Endothelial cell of umbilical vein (primary cell): ENCODE data around the gene EFTUD2. TPM values are rescaled to one million over a fixed set of nuclear protein-coding genes. Genes with fewer than 3 reads are reported as not detected.

ENCODE experiments used
- BruUV-seq: library from RNA; stranded (reverse); fragments of 400-500 nt; replicated peaks from 2 replicates; lab custom pipeline; 2021; lab: Mats Ljungman, UMichigan
- CTCF ChIA-PET: fragments of 300-600, 350-600 bp; sonication (Branson Sonifier 250); formaldehyde crosslinking; loops from one replicate; lab custom pipeline; 2021; ENCODE audit warnings: antibody characterized with exemption, inconsistent platforms; lab: Charles Lee
- POLR2A ChIA-PET: fragments of 300-600, 350-600 bp; sonication (Branson Sonifier 250); formaldehyde crosslinking; loops from one replicate; lab custom pipeline; 2021; ENCODE audit warnings: antibody characterized with exemption, inconsistent platforms; lab: Charles Lee
- DNase-seq: peaks from one replicate; pipeline ENCODE4 v3.0.0-alpha.2; 2011; ENCODE audit warnings: low read depth, low spot score
- FAIRE-seq: peaks from 2 replicates; lab custom pipeline; 2011; peaks lifted over from hg19 to GRCh38; lab: Jason Lieb, UNC
- H2AFZ ChIP-seq: 2 replicates; pipeline ENCODE4 v1.6.0; 2012; ENCODE audit warnings: low read depth, low read length, control low read depth, inconsistent platforms
- H3K27ac ChIP-seq: 2 replicates; pipeline ENCODE4 v1.5.1; 2011; ENCODE audit warnings: low read depth, mild to moderate bottlenecking, control low read depth, low read length, moderate library complexity; ENCODE audit not compliant: insufficient read depth
- H3K27me3 ChIP-seq, 2 experiments: 2 replicates each; pipeline versions ENCODE4 v1.6.0 to v1.6.1; 2011; ENCODE audit warnings: low read length in 2 of 2, mixed read lengths in 1 of 2; ENCODE audit not compliant: control insufficient read depth in 2 of 2, insufficient read depth in 2 of 2
- H3K36me3 ChIP-seq, 2 experiments: 2 replicates in 1 of 2; 3 replicates in 1 of 2; pipeline ENCODE4 v1.5.1; 2011; ENCODE audit warnings: low read length in 2 of 2, mild to moderate bottlenecking in 1 of 2, moderate library complexity in 1 of 2; ENCODE audit not compliant: control insufficient read depth in 2 of 2, insufficient read depth in 2 of 2; ENCODE audit errors: extremely low read depth in 1 of 2
- H3K4me1 ChIP-seq: 3 replicates; pipeline ENCODE4 v1.5.1; 2011; ENCODE audit warnings: mild to moderate bottlenecking, low read length; ENCODE audit not compliant: control insufficient read depth, insufficient read depth; ENCODE audit errors: extremely low read depth
- H3K4me2 ChIP-seq: 2 replicates; pipeline ENCODE4 v1.6.1; 2011; ENCODE audit warnings: low read length, control low read depth, mixed read lengths; ENCODE audit not compliant: insufficient read depth
- H3K4me3 ChIP-seq, 3 experiments: fragments of 200-600 bp in 1 of 3; sonication (generic), shearing (Covaris generic) in 1 of 3; replicated peaks in 1 of 3; 2 replicates each; pipeline ENCODE4 v1.5.1; 2011 to 2016; ENCODE audit warnings: control low read depth in 3 of 3, low read length in 3 of 3, mild to moderate bottlenecking in 2 of 3, inconsistent platforms in 1 of 3, low read depth in 1 of 3, moderate library complexity in 1 of 3; ENCODE audit not compliant: insufficient read depth in 1 of 3
- H3K79me2 ChIP-seq: 2 replicates; pipeline ENCODE4 v1.6.0; 2012; ENCODE audit warnings: low read length, inconsistent platforms; ENCODE audit not compliant: control insufficient read depth, insufficient read depth
- H3K9ac ChIP-seq: replicated peaks from 2 replicates; pipeline ENCODE3; 2011; ENCODE audit warnings: low read length, control low read depth; ENCODE audit not compliant: insufficient read depth; ENCODE audit errors: extremely low read depth
- H3K9me1 ChIP-seq: replicated peaks from 3 replicates; pipeline ENCODE4 v1.6.0; 2011; ENCODE audit warnings: mild to moderate bottlenecking, low read length; ENCODE audit not compliant: control insufficient read depth, insufficient read depth; ENCODE audit errors: extremely low read depth
- H3K9me3 ChIP-seq: replicated peaks from 2 replicates; pipeline ENCODE4 v1.5.1; 2012; ENCODE audit warnings: low read length, inconsistent platforms; ENCODE audit not compliant: control insufficient read depth, insufficient read depth
- H4K20me1 ChIP-seq: replicated peaks from 2 replicates; pipeline ENCODE3; 2011; ENCODE audit warnings: mild to moderate bottlenecking, low read length; ENCODE audit not compliant: control insufficient read depth, insufficient read depth; ENCODE audit errors: extremely low read depth
- EZH2 ChIP-seq: IDR thresholded peaks from 2 replicates; pipeline ENCODE4 v1.6.1; 2012; ENCODE audit warnings: borderline replicate concordance, low read depth, mild to moderate bottlenecking, moderate library complexity, low read length, inconsistent platforms; ENCODE audit not compliant: severe bottlenecking
- FOS ChIP-seq: IDR thresholded peaks from 2 replicates; pipeline ENCODE4 v1.6.1; 2011; ENCODE audit warnings: mild to moderate bottlenecking, low read length, moderate library complexity, borderline replicate concordance; ENCODE audit not compliant: insufficient read depth
- JUN ChIP-seq: IDR thresholded peaks from 2 replicates; pipeline ENCODE4 v1.6.1; 2011; ENCODE audit warnings: borderline replicate concordance, low read depth; ENCODE audit not compliant: insufficient read length, insufficient read depth
- MAX ChIP-seq: IDR thresholded peaks from 2 replicates; pipeline ENCODE4 v1.6.1; 2011; ENCODE audit not compliant: insufficient read depth, insufficient read length
- POLR2A ChIP-seq: IDR thresholded peaks from 2 replicates; pipeline ENCODE4 v1.6.1; 2012; ENCODE audit warnings: low read depth, mild to moderate bottlenecking, control low read depth, low read length
- dilution Hi-C: fragments of 300-500 bp; cut with MboI; formaldehyde crosslinking; loops from one replicate; pipeline ENCODE4 v1.15.0; 2019; ENCODE audit warnings: low sequenced_read_pairs; ENCODE audit not compliant: extremely low pct_ligation_motif_present
- intact Hi-C: fragments of 100-400 bp; cut with micrococcal nuclease; formaldehyde crosslinking; loops from one replicate; pipeline ENCODE4 v1.10.0; 2022
- polyA plus RNA-seq, 4 experiments: library from polyadenylated mRNA; depleted of rRNA in 3 of 4; stranded (reverse) in 3 of 4; unstranded in 1 of 4; fragments of >200 nt; gene quantifications; 2 replicates each; pipeline versions ENCODE4 v1.2.1 to v1.2.3, GENCODE V29; 2011 to 2012; ENCODE audit warnings: missing spikeins in 1 of 4
- total RNA-seq: library from RNA; stranded (reverse); gene quantifications from 2 replicates; pipeline ENCODE4 v1.2.3, GENCODE V29; 2021
- TF ChIP-seq, protein P1 (sequence below), 2 donors: IDR thresholded peaks; 1 replicate in 1 of 2; 2 replicates in 1 of 2; pipeline ENCODE4 v1.5.1; 2011; ENCODE audit warnings: low read length in 2 of 2, mild to moderate bottlenecking in 2 of 2, moderate library complexity in 2 of 2, control low read depth in 1 of 2, inconsistent platforms in 1 of 2, low read depth in 1 of 2; ENCODE audit not compliant: insufficient read depth in 1 of 2; ENCODE audit errors: extremely low read depth in 1 of 2

Gene EFTUD2
- total and polyA plus RNA-seq, 2 donors (not counting 3 experiments of a cell fraction or from before 2014, with no cell fraction given): 125 to 170 TPM

- peaks cover 30% of the 10 kb centered on the region for H3K79me2 ChIP-seq
- no peaks in the 10 kb centered on the region for H3K27me3 ChIP-seq
- H3K9me1 ChIP-seq: no peaks in the 10 kb centered on the region
- no peak overlapping the region for H3K4me2 ChIP-seq
- ChIA-PET POLR2A (interaction anchor here (1.0 kb wide), 1 partner anchor 37 kb away, joined by 3 read pairs; no protein-coding TSS in a partner anchor), CTCF (interaction anchor here (0.9 to 6.8 kb wide), 11 partner anchors 8 to 59 kb away, joined by 3 to 78 read pairs (median 4); no protein-coding TSS in a partner anchor)
- DNase-seq: no peak
- no TSS peak for BruUV-seq
- H4K20me1 ChIP-seq: no peaks in the 10 kb centered on the region
- FAIRE-seq: no peak
- TF ChIP-seq POLR2A (no peak), MAX (no peak), EZH2 (no peak), JUN (no peak), FOS (no peak)
- TF ChIP-seq, protein P1, sequence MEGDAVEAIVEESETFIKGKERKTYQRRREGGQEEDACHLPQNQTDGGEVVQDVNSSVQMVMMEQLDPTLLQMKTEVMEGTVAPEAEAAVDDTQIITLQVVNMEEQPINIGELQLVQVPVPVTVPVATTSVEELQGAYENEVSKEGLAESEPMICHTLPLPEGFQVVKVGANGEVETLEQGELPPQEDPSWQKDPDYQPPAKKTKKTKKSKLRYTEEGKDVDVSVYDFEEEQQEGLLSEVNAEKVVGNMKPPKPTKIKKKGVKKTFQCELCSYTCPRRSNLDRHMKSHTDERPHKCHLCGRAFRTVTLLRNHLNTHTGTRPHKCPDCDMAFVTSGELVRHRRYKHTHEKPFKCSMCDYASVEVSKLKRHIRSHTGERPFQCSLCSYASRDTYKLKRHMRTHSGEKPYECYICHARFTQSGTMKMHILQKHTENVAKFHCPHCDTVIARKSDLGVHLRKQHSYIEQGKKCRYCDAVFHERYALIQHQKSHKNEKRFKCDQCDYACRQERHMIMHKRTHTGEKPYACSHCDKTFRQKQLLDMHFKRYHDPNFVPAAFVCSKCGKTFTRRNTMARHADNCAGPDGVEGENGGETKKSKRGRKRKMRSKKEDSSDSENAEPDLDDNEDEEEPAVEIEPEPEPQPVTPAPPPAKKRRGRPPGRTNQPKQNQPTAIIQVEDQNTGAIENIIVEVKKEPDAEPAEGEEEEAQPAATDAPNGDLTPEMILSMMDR (IDR thresholded peaks at IDR 0.05; ENCODE audit: extremely low read depth in 1 of 2, insufficient read depth in 1 of 2, low read depth in 1 of 2, low read length in 2 of 2): no peak
- no peak overlapping the region for H3K4me3 ChIP-seq
- dilution Hi-C loops: no loop called here
- H3K27ac ChIP-seq: no peak overlapping the region
- no peak overlapping the region for H3K9ac ChIP-seq
- intact Hi-C loops: no loop called here
- no peaks in the 10 kb centered on the region for H3K9me3 ChIP-seq
- peaks cover 7% of the 10 kb centered on the region for H3K4me1 ChIP-seq
- no peaks in the 10 kb centered on the region for H3K36me3 ChIP-seq
- H2AFZ ChIP-seq: no peak overlapping the region
Observed at GRCh38 chr17:44831371-44831770, 67.9 kb downstream of the EFTUD2 start.
